Effector CD8-positive, alpha-beta T cell (primary cell): ENCODE results near the gene SHISAL2A.
"Not testable (repeated sequence)": the region's sequence is repeated elsewhere in the genome, so short reads cannot be mapped to it uniquely, and the experiment has no call there.

Experiments used
- DNase-seq: peaks from one replicate; lab custom pipeline; 2025; lab: John Stamatoyannopoulos, UW

SHISAL2A gene

DNA sequence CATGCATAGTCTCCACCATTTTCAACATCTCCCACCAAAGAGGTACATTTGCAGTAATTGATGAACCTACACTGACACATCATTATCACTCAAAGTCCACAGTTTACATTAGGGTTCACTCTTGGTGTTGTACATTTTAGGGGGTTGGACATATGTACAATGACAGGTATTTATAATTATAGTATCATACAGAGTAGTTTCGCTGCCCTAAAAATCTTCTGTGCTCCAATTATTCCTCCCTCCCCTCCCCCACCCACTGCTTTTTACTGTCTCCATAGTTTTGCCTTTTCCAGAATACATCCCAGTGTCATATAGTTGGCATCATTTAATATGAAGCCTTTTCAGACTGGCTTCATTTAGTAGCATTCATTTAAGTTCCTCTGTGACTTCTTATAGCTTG lies 51.6 kb downstream of the SHISAL2A start:
- DNase-seq = no peak

DNA sequence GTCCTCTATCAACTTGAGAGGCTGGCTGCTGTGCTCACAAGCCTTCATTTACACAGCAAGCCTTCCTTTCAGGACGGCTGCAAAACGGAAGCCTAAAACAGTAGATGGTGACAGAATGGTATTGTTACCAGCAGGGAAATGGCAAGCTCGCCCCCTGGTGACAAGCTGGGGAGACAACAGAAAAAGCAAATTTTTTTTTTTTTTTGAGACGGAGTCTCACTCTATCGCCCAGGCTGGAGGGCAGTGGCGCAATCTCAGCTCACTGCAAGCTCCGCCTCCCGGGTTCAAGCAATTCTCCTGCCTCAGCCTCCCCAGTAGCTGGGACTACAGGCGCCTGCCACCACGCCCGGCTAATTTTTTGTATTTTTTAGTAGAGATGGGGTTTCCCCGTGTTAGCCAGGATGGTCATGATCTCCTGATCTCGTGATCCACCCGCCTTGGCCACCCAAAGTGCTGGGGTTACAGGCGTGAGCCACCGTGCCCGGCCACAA lies 53.3 kb downstream of the SHISAL2A start:
- DNase-seq = peak; percentile 64

DNA sequence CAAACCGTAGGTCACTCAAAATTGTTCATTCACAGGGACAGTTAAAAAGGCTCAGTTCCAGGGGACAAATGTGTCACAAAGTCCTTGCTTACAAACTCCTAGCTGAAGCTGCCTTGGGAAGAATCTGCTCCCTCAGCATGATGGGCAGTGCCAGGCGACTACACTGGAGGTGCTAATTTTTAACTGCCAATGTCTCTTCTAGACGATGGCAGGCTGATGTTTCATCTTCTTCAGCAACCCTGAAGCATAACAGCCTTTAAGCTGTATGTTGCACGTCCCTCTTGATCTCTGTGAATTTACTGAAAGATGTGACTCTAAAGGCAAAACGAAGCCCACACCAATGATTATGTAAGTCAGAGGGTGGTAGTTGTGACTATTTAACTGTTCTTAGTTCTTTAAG lies 53.9 kb downstream of the SHISAL2A start:
- DNase-seq = no peak

DNA sequence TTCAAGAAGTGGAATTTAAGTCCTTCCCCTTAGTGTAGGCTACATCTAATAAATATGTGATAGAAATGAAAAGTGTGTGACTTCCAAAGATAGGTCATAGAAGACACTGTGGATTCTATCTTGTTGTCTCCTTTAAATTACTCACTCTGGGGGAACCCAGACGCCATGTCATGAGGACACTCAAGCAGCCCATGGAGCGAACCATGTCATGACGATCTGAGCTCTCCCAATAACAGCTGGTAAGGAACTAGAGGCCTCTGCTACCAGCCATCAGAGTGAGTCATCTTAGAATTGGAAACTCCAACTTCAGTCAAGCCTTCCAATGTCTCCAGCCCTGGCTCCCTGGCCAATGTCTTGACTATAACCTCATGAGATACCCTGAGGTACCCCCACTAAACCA lies 58.9 kb downstream of the SHISAL2A start:
- no peak for DNase-seq

DNA sequence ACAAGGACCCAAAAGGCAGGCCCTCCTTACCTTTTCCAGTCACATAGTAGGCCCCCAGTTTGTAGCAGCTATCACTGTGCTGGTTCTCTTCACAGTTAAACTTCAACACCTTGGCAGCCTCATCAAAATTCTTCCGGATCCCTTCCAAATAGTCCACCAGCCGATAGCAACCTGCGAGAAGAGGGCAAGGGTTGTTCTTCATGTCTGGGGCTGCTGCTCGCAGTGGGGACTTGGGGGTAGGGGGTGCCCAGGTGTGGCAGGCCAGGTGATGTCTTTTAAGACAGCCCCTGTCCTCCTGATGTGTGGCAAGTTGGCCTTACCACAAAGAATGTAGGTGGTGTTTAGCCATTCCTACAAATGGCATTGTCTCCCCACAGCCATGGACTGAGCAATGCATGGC lies 59.7 kb downstream of the SHISAL2A start:
- DNase-seq = no peak

DNA sequence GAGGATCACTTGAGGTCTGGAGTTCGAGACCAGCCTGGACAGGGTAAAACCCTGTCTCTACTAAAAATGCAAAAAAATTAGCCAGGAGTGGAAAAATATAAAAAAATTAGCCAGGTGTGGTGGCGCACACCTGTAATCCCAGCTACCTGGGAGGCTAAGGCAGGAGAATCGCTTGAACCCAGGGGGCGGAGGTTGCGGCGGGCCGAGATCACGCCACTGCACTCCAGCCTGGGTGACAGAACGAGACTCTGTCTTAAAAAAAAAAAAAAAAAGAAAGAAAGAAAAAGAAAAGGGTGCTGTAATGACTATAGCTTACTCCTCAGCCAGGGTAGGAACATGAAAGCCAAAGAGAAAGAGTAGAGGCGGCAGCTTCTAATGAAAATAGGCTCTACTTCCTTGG lies 60.4 kb downstream of the SHISAL2A start:
- DNase-seq = not testable (repeated sequence)

DNA sequence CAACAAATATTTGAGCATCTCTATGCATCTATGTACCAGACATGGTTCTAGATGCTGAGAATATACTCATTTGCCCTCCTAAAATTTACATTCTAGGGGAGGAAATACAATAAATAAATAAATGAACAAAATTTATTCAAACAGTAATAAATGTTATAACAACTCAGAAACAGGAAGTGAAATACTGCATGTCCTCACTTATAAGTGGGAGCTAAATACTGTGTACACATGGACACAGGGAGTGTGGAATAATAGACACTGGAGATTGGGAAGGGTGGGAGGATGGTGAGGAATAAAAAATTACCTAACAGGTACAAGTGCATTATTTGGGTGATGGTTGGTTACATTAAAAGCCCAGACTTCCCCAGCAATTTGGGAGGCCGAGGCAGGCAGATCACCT lies 60.9 kb downstream of the SHISAL2A start:
- DNase-seq = no peak

DNA sequence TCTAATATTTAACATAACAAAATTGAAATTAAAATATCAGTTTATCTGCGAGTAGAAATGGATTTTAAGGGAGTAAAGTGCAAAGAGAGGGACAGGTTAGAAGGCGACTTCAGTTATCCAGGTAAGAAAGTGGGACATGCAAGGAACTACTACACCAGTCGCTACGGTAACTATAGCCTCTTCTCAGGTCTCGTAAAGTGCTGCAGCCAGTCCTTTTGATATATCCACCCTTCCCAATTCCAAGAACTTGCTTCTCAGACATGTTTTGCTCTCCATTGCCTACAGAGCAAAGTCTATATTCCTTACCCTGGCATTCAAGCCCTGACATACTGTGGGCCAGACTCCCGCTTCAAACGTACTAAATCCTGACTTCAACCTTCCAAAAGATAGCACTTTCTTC lies 62.7 kb downstream of the SHISAL2A start:
- DNase-seq = no peak

DNA sequence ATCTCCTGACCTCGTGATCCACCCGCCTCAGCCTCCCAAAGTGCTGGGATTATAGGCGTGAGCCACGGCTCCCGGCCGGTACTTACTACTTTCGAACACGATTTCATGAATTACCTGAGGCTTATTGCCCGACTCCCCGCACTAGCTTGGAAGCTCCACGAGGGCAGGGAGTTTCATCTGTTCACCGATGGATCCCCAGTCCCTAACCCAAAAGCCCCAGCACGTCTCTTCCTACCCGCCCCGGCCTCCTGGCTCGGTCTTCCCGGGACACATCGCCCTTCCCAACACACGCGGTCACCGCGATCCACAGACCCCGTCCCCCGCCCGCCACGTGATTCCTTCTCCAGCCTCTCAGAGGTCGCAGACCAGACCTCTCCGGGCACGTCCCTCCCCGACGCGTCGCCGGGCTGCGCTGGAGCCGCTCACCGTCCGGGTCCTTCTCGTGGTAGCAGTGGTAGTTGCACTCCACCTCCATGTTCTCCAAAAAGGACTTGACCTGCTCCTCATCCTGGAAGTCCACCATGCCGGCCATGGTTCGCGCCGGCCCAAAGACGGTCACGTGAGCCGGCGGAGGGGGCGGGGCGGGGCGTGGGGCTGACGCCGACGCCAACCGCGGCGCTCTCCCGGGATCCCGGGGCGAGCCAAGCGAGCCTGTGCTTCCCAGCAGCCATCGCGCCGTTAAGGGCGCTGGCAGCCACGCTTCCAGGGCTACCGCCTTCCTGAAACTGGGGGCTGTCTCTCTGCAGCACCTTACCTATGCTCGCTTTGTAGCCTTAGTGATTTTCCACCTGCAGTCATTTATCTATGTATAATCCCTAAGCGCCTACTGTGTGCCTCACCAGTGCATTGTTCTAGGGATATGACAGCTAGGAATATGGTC lies 65.1 kb downstream of the SHISAL2A start, which contains the start of gene COA7:
COA7 (minus strand) TSS at position 553 of the 880 bp plus-strand sequence; CDS start at position 532, 21 bp downstream.
- DNase-seq = peak; percentile 54

DNA sequence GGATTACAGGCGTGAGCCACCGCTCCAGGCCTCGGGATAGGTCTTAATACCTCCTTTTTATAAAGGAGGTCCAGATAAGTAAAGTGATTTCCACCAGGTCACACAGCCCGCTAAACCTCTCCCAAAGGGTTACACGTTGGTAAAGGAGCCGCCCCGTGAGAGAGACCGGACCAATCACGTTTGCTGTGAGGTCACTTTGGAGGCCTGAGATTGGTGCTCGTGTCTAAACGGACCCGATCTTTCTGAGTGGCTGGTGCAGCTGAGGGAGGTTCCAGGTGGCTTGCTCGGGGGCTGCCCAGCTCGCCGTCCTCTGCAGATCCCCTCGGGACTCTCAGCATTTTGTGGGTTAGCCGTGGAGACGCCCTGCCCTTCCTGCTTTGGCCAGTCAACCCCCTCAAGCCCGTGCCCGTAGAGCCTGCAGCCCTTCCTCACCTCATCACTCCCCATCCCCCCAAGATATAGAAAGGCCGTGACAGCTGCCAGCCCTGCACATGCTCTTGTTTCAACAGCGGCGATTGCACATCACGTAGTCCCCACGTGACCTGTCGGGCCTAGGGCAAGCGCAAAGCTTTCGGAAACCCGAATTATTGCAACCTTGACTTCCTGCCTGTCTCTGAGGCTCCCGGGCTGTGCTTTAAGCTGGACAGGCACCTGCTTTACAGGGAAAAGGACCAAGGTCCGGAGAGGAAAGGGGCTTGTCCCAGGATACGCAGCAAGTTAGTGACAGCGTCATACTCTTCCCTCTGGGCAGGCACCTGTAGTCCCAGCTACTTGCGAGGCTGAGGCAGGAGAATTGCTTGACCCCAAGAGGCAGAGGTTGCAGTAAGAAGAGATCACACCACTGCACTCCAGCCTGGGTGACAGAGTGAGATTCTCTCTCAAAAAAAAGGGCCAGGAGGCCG lies 70.2 kb downstream of the SHISAL2A start:
- DNase-seq = peak; percentile 75

DNA sequence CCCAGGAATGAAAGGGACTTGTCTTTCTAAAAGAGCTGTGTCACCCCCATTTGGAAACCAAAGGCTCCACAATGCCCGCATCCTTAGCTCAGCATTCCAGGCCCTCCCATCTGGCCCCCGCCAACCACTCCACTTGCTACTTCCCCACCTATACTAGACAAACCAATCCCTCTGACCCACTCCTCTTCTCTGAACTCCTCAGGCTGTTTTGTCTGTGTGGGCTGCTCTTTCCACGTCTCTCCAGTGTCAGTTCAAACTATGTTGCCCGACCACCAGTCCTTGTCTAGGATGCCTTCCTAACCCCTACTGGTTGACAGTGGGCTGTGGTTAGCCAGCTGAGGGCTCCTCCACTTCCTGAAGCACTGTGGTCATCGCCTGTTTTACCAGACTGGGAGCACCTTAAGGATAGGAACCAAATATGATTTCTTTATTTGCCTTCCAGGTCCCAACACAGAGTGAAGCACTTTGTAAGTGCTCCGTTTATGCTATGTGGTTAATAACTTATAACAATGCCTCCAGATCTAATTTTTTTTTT lies 73.2 kb downstream of the SHISAL2A start:
- DNase-seq = no peak
